ENCODE measurements around the gene TTR.

TTR gene

DNA sequence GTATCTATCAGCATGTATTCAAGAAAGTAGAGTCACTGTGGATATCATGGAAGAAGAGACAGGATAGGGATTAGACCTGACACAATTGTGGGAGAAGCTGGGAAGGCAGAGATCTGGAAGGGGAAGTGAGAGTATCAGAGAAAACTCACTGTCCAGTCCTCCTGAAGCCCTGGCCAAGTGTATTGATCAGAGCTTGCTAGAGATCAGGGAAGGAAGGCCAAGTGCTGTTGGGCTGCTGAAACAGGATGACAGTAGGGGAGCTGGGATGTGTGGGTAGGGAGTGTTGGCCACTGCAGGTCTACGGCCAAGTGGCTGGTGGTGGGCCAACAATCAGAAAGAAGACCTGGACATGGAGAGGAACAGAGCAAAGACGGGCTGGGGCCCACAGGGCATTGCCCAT, 26.3 kb upstream of the TTR start:
- TF ChIP-seq, protein P1, sequence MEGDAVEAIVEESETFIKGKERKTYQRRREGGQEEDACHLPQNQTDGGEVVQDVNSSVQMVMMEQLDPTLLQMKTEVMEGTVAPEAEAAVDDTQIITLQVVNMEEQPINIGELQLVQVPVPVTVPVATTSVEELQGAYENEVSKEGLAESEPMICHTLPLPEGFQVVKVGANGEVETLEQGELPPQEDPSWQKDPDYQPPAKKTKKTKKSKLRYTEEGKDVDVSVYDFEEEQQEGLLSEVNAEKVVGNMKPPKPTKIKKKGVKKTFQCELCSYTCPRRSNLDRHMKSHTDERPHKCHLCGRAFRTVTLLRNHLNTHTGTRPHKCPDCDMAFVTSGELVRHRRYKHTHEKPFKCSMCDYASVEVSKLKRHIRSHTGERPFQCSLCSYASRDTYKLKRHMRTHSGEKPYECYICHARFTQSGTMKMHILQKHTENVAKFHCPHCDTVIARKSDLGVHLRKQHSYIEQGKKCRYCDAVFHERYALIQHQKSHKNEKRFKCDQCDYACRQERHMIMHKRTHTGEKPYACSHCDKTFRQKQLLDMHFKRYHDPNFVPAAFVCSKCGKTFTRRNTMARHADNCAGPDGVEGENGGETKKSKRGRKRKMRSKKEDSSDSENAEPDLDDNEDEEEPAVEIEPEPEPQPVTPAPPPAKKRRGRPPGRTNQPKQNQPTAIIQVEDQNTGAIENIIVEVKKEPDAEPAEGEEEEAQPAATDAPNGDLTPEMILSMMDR (IDR thresholded peaks at IDR 0.05; ENCODE audit: low read depth, low read length): no peak
- no peak overlapping the region for H3K4me3 ChIP-seq (ENCODE audit: low read depth, low read length)
- no peak overlapping the region for H3K27ac ChIP-seq
- no peaks in the 10 kb centered on the region for H3K9me3 ChIP-seq (ENCODE audit: severe bottlenecking)
- no peak for DNase-seq
- peaks cover 2% of the 10 kb centered on the region for H3K27me3 ChIP-seq (ENCODE audit: insufficient read depth, low read depth, severe bottlenecking)
- no peaks in the 10 kb centered on the region for H3K36me3 ChIP-seq

- TF ChIP-seq, protein P1 (IDR thresholded peaks at IDR 0.05; ENCODE audit: low read depth, low read length): no peak
- DNase-seq: no peak
- Histone ChIP-seq H3K36me3 (no peaks in the 10 kb centered on the region), H3K9me3 (ENCODE audit: severe bottlenecking) (no peaks in the 10 kb centered on the region), H3K27me3 (ENCODE audit: insufficient read depth, low read depth, severe bottlenecking) (peaks cover 6% of the 10 kb centered on the region), H3K4me3 (ENCODE audit: low read depth, low read length) (no peak overlapping the region), H3K27ac (no peak overlapping the region)
Observed at GRCh38 chr18:31565782-31566512, 25.7 kb upstream of the TTR start.

DNA sequence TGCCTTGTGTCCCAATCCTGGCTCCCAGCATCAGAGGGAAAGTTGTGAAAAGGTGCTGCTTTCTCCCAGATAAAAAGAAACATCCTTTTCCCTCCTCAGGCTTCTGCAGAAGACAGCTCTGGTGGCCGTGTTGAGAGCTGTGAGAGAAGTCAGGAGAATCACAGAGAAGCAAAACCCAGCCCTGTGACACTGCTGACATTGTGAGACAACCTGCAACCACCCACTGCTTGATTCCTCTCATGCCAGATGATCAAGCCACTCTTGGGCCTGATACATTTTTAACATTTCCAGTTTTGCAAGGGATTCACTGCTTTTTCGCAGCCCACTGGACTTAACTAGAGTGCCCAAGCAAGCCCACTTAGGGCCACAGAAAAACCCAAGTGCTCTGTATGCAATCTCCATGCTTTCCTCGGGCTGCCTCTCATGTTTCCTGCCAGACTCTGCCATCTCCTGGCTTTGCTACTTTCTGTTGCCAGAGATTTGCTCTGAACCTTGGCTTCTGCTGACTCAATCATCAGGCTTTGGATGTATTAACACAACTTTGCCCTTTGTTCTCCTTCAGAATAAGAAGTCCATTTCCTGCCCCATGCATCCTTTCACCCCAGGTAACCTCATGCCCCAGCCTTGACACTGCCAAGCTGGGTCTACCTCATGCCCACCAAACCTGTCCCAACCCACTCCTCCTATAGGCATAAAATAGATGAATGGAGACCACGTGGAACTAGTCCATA, 24.9 kb upstream of the TTR start:
- H3K9me3 ChIP-seq (ENCODE audit: severe bottlenecking): no peaks in the 10 kb centered on the region
- DNase-seq: no peak
- peaks cover 6% of the 10 kb centered on the region for H3K27me3 ChIP-seq (ENCODE audit: insufficient read depth, low read depth, severe bottlenecking)
- TF ChIP-seq, protein P1 (IDR thresholded peaks at IDR 0.05; ENCODE audit: low read depth, low read length): no peak
- H3K36me3 ChIP-seq: no peaks in the 10 kb centered on the region
- H3K27ac ChIP-seq: no peak overlapping the region
- no peak overlapping the region for H3K4me3 ChIP-seq (ENCODE audit: low read depth, low read length)

- Histone ChIP-seq H3K27ac (no peak overlapping the region), H3K4me3 (ENCODE audit: low read depth, low read length) (no peak overlapping the region), H3K36me3 (no peaks in the 10 kb centered on the region), H3K27me3 (ENCODE audit: insufficient read depth, low read depth, severe bottlenecking) (peaks cover 14% of the 10 kb centered on the region), H3K9me3 (ENCODE audit: severe bottlenecking) (no peaks in the 10 kb centered on the region)
- peak; percentile 62 for DNase-seq
- TF ChIP-seq, protein P1 (IDR thresholded peaks at IDR 0.05; ENCODE audit: low read depth, low read length): no peak
Observed at GRCh38 chr18:31572368-31572767, 19.3 kb upstream of the TTR start.

- no peak overlapping the region for H3K27ac ChIP-seq
- H3K27me3 ChIP-seq (ENCODE audit: insufficient read depth, low read depth, severe bottlenecking): peaks cover 14% of the 10 kb centered on the region
Observed at GRCh38 chr18:31573051-31573450, 18.6 kb upstream of the TTR start.

More at GRCh38 chr18:31573051-31573450, 18.6 kb upstream of the TTR start:
- H3K4me3 ChIP-seq (ENCODE audit: low read depth, low read length): no peak overlapping the region
- DNase-seq: no peak
- no peaks in the 10 kb centered on the region for H3K9me3 ChIP-seq (ENCODE audit: severe bottlenecking)
- TF ChIP-seq, protein P1 (IDR thresholded peaks at IDR 0.05; ENCODE audit: low read depth, low read length): no peak
- no peaks in the 10 kb centered on the region for H3K36me3 ChIP-seq
